Thyroid gland (tissue), 4 donors: Measurements from ENCODE around the gene ATP6V1G3. TPM values are rescaled to one million over a fixed set of nuclear protein-coding genes. Genes with fewer than 3 reads are reported as not detected.

Experiments
- DNase-seq, 2 donors: peaks; one replicate each; pipeline ENCODE4 v3.0.0-alpha.2; 2019
- H3K27ac ChIP-seq, 3 donors: fragments of 200-600 bp; sonication (generic); 1 replicate in 2 of 3; 2 replicates in 1 of 3; pipeline ENCODE4 v1.5.1; 2016 to 2019; ENCODE audit warnings: mild to moderate bottlenecking in 1 of 3, moderate library complexity in 1 of 3
- H3K27me3 ChIP-seq: fragments of 200-600 bp; sonication (generic); one replicate; pipeline ENCODE4 v1.5.1; 2019
- H3K36me3 ChIP-seq, 2 donors: fragments of 200-600 bp; sonication (generic); one replicate each; pipeline ENCODE4 v1.5.1; 2016 to 2019
- H3K4me1 ChIP-seq, 2 donors: fragments of 200-600 bp; sonication (generic); one replicate each; pipeline ENCODE4 v1.5.1; 2017 to 2019
- H3K4me3 ChIP-seq, 3 donors: fragments of 200-600 bp; sonication (generic); replicated peaks in 1 of 3; 1 replicate in 2 of 3; 2 replicates in 1 of 3; pipeline ENCODE4 v1.5.1; 2016; ENCODE audit warnings: mild to moderate bottlenecking in 1 of 3
- H3K9me3 ChIP-seq: fragments of 200-600 bp; sonication (generic); one replicate; pipeline ENCODE4 v1.5.1; 2017
- CTCF ChIP-seq, 6 experiments: fragments of 200-600 bp in 3 of 6; fragments of 450-650 bp in 3 of 6; sonication (generic) in 3 of 6; IDR thresholded peaks; one replicate each; pipeline ENCODE4 v1.5.1; 2016 to 2019; ENCODE audit warnings: antibody characterized with exemption in 6 of 6, mild to moderate bottlenecking in 2 of 6, inconsistent platforms in 1 of 6, moderate library complexity in 1 of 6
- POLR2A ChIP-seq, 2 donors: fragments of 450-650 bp; IDR thresholded peaks; one replicate each; pipeline ENCODE4 v1.6.1; 2017; ENCODE audit warnings: antibody characterized with exemption in 2 of 2, mild to moderate bottlenecking in 2 of 2, moderate library complexity in 1 of 2
- WGBS, 2 donors: methylation state at CpG; one replicate each; pipeline ENCODE4 v1.1.5; 2017; 5-methylcytosine and 5-hydroxymethylcytosine counted together
- intact Hi-C: fragments of 100-400 bp; cut with DNase I; formaldehyde crosslinking; loops from one replicate; pipeline ENCODE4 v1.15.1; 2023
- total RNA-seq, 4 donors: library from RNA; depleted of rRNA; stranded (reverse); fragments of >200 nt; gene quantifications; one replicate each; pipeline ENCODE4 v1.2.3, GENCODE V29; 2016

Gene ATP6V1G3
- total RNA-seq, 4 donors from 2014 or later = not detected

GRCh38 chr1:198494658-198495103 lies 45.8 kb downstream of the ATP6V1G3 start:
- Histone ChIP-seq H3K27me3 (no peaks in the 10 kb centered on the region), H3K4me1 (no peaks in the 10 kb centered on the region), H3K27ac (no peak overlapping the region), H3K4me3 (no peak overlapping the region), H3K9me3 (no peaks in the 10 kb centered on the region), H3K36me3 (no peaks in the 10 kb centered on the region)
- intact Hi-C loops = no loop called here
- DNase-seq = no peak
- TF ChIP-seq CTCF (IDR thresholded peaks at IDR 0.05) = no peak
- TF ChIP-seq POLR2A (IDR thresholded peaks at IDR 0.05) = no peak
- WGBS, 2 donors = 95 to 98% methylated on average over 8 to 12 of the region's 13 CpGs

GRCh38 chr1:198494139-198494538 lies 46.3 kb downstream of the ATP6V1G3 start:
- no peaks in the 10 kb centered on the region for H3K9me3 ChIP-seq
- H3K27me3 ChIP-seq = no peaks in the 10 kb centered on the region
- no peak for TF ChIP-seq CTCF (IDR thresholded peaks at IDR 0.05)
- H3K36me3 ChIP-seq = no peaks in the 10 kb centered on the region
- no peak overlapping the region for H3K27ac ChIP-seq
- H3K4me1 ChIP-seq = no peaks in the 10 kb centered on the region
- H3K4me3 ChIP-seq = no peak overlapping the region
- intact Hi-C loops = no loop called here
- no peak for DNase-seq
- WGBS, 2 donors = 88% methylated on average over 3 of the region's 5 CpGs; no CpG with 5 or more reads in 1 of the 2 donors

- Histone ChIP-seq H3K4me1 (no peaks in the 10 kb centered on the region), H3K4me3 (no peak overlapping the region), H3K27ac (no peak overlapping the region), H3K27me3 (no peaks in the 10 kb centered on the region), H3K9me3 (no peaks in the 10 kb centered on the region), H3K36me3 (no peaks in the 10 kb centered on the region)
- WGBS, 2 donors = 90 to 99% methylated on average over 2 to 9 of the region's 10 CpGs
- intact Hi-C loops = no loop called here
- DNase-seq = no peak
- TF ChIP-seq POLR2A (IDR thresholded peaks at IDR 0.05) (no peak), CTCF (IDR thresholded peaks at IDR 0.05) (no peak)
Observed at GRCh38 chr1:198493329-198493728, 47.2 kb downstream of the ATP6V1G3 start.

- Histone ChIP-seq H3K4me1 (no peaks in the 10 kb centered on the region), H3K9me3 (no peaks in the 10 kb centered on the region), H3K27ac (no peak overlapping the region), H3K27me3 (no peaks in the 10 kb centered on the region), H3K36me3 (no peaks in the 10 kb centered on the region), H3K4me3 (no peak overlapping the region)
- intact Hi-C loops = no loop called here
- WGBS, 2 donors = 89 to 93% methylated on average over 1 of the region's 1 CpG
- TF ChIP-seq POLR2A (IDR thresholded peaks at IDR 0.05) = no peak
- TF ChIP-seq CTCF (IDR thresholded peaks at IDR 0.05) = no peak
- no peak for DNase-seq
Observed at GRCh38 chr1:198492872-198493271, 47.6 kb downstream of the ATP6V1G3 start.

GRCh38 chr1:198491596-198491995 lies 48.9 kb downstream of the ATP6V1G3 start:
- H3K9me3 ChIP-seq = no peaks in the 10 kb centered on the region
- H3K27me3 ChIP-seq = no peaks in the 10 kb centered on the region
- 70 to 78% methylated on average over 3 of the region's 3 CpGs for WGBS, 2 donors
- no peak overlapping the region for H3K27ac ChIP-seq
- H3K36me3 ChIP-seq = no peaks in the 10 kb centered on the region
- no peaks in the 10 kb centered on the region for H3K4me1 ChIP-seq
- intact Hi-C loops = no loop called here
- no peak for DNase-seq
- TF ChIP-seq POLR2A (IDR thresholded peaks at IDR 0.05) = no peak
- no peak for TF ChIP-seq CTCF (IDR thresholded peaks at IDR 0.05)
- H3K4me3 ChIP-seq = no peak overlapping the region
